Naive thymus-derived CD8-positive, alpha-beta T cell (primary cell): ENCODE data around the gene PAGR1. TPM values are rescaled to one million over a fixed set of nuclear protein-coding genes. Genes with fewer than 3 reads are reported as not detected.
"Not testable (repeated sequence)": the region's sequence is repeated elsewhere in the genome, so short reads cannot be mapped to it uniquely, and the experiment has no call there.

Source experiments
- ATAC-seq, 2 donors: fragments of 150-1000 bp; cut with Tn5 transposase in 1 of 2; sonication (Bioruptor Pico), chemical (Tn5 transposase) in 1 of 2; 1 replicate in 1 of 2; 2 replicates in 1 of 2; pipeline ENCODE4 v1.10.0; 2021; ENCODE audit warnings: mild to moderate bottlenecking in 2 of 2, moderate library complexity in 2 of 2
- POLR2A ChIA-PET: fragments of 350-600 bp; sonication (Branson Sonifier 250); formaldehyde crosslinking; loops from one replicate; lab custom pipeline; 2021; ENCODE audit warnings: antibody characterized with exemption; lab: Charles Lee
- DNase-seq, 10 donors: peaks; one replicate each; pipeline versions ENCODE4 v3.0.0 to v3.0.0-alpha.2; 2020 to 2022
- H3K27ac Mint-ChIP-seq, 10 donors: one replicate each; pipeline ENCODE4 v1.8.0; 2020 to 2022; ENCODE audit warnings: mild to moderate bottlenecking in 10 of 10, mixed read lengths in 10 of 10, moderate library complexity in 4 of 10, inconsistent platforms in 1 of 10
- H3K27me3 Mint-ChIP-seq, 5 donors: one replicate each; pipeline ENCODE4 v1.8.0; 2021 to 2022; ENCODE audit warnings: mixed read lengths in 5 of 5
- H3K36me3 Mint-ChIP-seq, 3 donors: one replicate each; pipeline ENCODE4 v1.8.0; 2020 to 2022; ENCODE audit warnings: mixed read lengths in 3 of 3, mild to moderate bottlenecking in 2 of 3, inconsistent platforms in 1 of 3
- H3K4me1 Mint-ChIP-seq, 4 donors: one replicate each; pipeline ENCODE4 v1.8.0; 2021 to 2022; ENCODE audit warnings: mixed read lengths in 4 of 4
- H3K4me3 Mint-ChIP-seq, 10 donors: one replicate each; pipeline ENCODE4 v1.8.0; 2020 to 2022; ENCODE audit warnings: mild to moderate bottlenecking in 10 of 10, mixed read lengths in 10 of 10, moderate library complexity in 6 of 10, inconsistent platforms in 1 of 10
- H3K9me3 Mint-ChIP-seq, 9 donors: one replicate each; pipeline ENCODE4 v1.8.0; 2020 to 2022; ENCODE audit warnings: mixed read lengths in 9 of 9, mild to moderate bottlenecking in 3 of 9, inconsistent platforms in 1 of 9, moderate library complexity in 1 of 9
- polyA plus RNA-seq, 3 donors: library from polyadenylated mRNA; unstranded; fragments of 300-500 nt; fragmentation: Illumina TruSeq; gene quantifications; one replicate each; pipeline ENCODE4 v1.2.3, GENCODE V29; 2021
- total RNA-seq, 8 experiments: library from RNA in 2 of 8; stranded (reverse) in 2 of 8; gene quantifications; one replicate each; pipeline ENCODE4 v1.2.3 and lab custom pipeline; 2021 to 2026

Gene PAGR1
- total and polyA plus RNA-seq, 5 experiments from 2014 or later, result 31.3 to 57.5 (median 51.4) TPM

DNA sequence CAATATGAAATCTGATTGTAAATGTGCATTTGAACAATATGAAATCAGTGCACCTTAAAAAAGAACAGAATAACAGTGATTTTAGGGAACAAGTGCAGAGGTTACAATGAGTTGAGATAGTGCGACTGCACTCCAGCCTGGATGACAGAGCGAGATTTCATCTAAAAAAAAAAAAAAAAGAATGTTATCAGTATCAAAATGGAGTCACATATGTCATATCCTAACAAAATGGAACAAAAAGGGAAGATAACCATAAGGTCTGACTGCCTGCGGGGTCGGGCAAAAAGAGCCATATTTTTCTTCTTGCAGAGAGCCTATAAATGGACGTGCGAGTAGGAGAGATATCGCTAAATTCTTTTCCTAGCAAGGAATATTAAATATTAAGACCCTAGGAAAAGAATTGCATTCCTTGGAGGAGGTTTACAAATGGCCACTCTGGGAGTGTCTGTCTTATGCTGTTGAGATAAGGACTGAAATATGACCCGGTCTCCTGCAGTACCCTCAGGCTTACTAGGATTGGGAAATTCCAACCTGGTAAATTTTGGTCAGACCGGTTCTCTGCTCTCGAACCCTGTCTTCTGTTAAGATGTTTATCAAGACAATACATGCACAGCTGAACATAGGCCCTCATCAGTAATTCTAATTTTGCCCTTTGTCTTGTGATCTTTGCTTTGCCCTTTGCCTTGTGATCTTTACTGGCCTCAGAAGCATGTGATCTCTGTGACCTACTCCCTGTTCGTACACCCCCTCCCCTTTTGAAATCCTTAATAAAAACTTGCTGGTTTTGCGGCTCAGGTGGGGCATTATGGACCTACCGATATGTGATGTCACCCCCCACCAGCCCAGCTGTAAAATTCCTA is 32.6 kb upstream of the PAGR1 start:
- not testable (repeated sequence) for DNase-seq, H3K36me3 Mint-ChIP-seq, H3K9me3 Mint-ChIP-seq, H3K27me3 Mint-ChIP-seq, H3K4me3 Mint-ChIP-seq, ATAC-seq
- Mint-ChIP-seq H3K27ac (peak overlapping the region in 7 of 10 donors; percentile 3 to 92 (median 63)), H3K4me1 (peaks cover 19 to 48% (median 26%) of the 10 kb centered on the region in 4 donors)
- POLR2A ChIA-PET, result interaction anchor here (1.2 to 10.2 kb wide), 4 partner anchors 38 to 81 kb away, joined by 3 to 223 read pairs (median 4); partner anchors contain the start of gene C16orf54

DNA sequence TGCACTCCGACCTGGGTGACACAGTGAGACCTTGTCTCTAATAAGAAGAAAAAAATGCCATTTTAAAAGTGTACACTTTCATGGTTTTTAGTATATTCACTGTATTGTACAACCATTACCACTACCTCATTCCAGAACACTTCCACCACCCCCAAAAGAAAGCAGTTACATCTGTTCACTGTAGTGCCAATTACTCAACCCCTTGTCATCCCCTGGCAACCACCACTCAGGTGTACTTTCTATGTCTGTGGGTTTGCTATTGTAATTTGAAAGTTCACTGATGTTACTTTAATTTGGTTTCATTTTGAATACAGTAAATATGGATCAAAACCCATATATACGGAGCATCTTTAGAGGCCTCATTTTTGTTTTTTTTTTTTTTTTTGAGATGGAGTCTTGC is 31.8 kb upstream of the PAGR1 start:
- POLR2A ChIA-PET, result interaction anchor here (0.6 to 10.2 kb wide), 9 partner anchors 20 to 246 kb away, joined by 3 to 223 read pairs (median 4); partner anchors contain the start of gene C16orf54
- H3K36me3 Mint-ChIP-seq, result no peaks in the 10 kb centered on the region
- ATAC-seq, result peak; percentile 65 to 79
- H3K9me3 Mint-ChIP-seq, result no peaks in the 10 kb centered on the region
- peak in 3 of 10 donors; percentile 29 to 48 (median 47) for DNase-seq
- peak overlapping the region in 5 of 10 donors; percentile 0 to 33 (median 7) for H3K4me3 Mint-ChIP-seq
- no peaks in the 10 kb centered on the region for H3K27me3 Mint-ChIP-seq
- H3K27ac Mint-ChIP-seq, result peak overlapping the region; percentile 14 to 92 (median 68)
- peaks cover 19 to 40% (median 30%) of the 10 kb centered on the region in 4 donors for H3K4me1 Mint-ChIP-seq

- POLR2A ChIA-PET, result interaction anchor here (0.7 to 10.2 kb wide), 18 partner anchors 17 to 245 kb away, joined by 3 to 223 read pairs (median 4); partner anchors contain the start of genes C16orf54, MAZ and PAGR1
- H3K27ac Mint-ChIP-seq, result peak overlapping the region; percentile 54 to 92 (median 82)
These were observed 31.0 kb upstream of the PAGR1 start for GRCh38 chr16:29784901-29785500.

DNA sequence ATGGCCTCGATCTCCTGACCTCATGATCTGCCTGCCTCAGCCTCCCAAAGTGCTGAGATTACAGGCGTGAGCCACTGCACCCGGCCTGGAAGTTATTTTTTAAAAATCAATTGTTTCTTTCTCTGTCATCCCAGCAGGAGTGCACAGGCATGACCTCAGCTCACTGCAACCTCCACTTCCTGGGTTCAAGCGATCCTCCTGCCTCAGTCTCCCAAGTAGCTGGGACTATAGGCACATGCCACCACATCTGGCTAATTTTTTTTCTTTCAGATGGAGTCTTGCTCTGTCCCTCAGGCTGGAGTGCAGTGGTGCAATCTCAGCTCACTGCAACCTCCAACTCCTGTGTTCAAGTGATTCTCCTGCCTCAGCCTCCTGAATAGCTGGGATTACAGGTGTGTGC is 28.8 kb upstream of the PAGR1 start:
- H3K27me3 Mint-ChIP-seq, H3K9me3 Mint-ChIP-seq, H3K36me3 Mint-ChIP-seq, H3K4me3 Mint-ChIP-seq, DNase-seq, ATAC-seq: not testable (repeated sequence)
- Mint-ChIP-seq H3K4me1 (peaks cover 22 to 48% (median 45%) of the 10 kb centered on the region in 4 donors), H3K27ac (peak overlapping the region in 2 of 10 donors; percentile 10 to 59)
- POLR2A ChIA-PET, result interaction anchor here (0.9 to 10.6 kb wide), 7 partner anchors 17 to 51 kb away, joined by 3 to 240 read pairs (median 18); partner anchors contain the start of genes C16orf54, MAZ and MVP

More at GRCh38 chr16:29784901-29785500, 31.0 kb upstream of the PAGR1 start:
- Mint-ChIP-seq H3K36me3 (no peaks in the 10 kb centered on the region), H3K9me3 (no peaks in the 10 kb centered on the region), H3K27me3 (no peaks in the 10 kb centered on the region), H3K4me1 (peaks cover 17 to 40% (median 32%) of the 10 kb centered on the region in 4 donors), H3K4me3 (peak overlapping the region; percentile 58 to 75 (median 72))
- ATAC-seq (peak; percentile 89 to 93), DNase-seq (peak; percentile 50 to 82 (median 64))

DNA sequence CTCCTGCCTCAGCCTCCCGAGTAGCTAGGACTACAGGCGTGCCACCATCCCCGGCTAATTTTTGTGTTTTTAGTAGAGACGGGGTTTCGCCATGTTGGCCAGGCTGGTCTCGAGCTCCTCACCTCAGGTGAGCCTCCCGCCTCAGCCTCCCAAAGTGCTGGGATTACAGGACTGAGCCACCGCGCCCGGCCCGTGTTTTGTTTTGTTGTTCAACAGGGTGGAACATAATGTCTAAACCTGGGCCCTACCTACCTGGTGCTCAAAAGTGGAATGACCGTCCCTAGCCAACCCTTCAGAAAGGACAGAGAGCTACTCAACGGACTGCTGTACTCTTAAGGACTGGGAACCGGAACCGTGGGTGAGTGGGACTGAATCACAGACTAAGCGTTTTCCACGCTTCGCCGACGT is 26.2 kb upstream of the PAGR1 start:
- no peak for DNase-seq
- Mint-ChIP-seq H3K4me3 (peak overlapping the region; percentile 95 to 99 (median 98)), H3K4me1 (peaks cover 27 to 59% (median 54%) of the 10 kb centered on the region in 4 donors), H3K9me3 (no peaks in the 10 kb centered on the region), H3K36me3 (peaks cover 0 to 3% (median 2%) of the 10 kb centered on the region in 3 donors), H3K27me3 (no peaks in the 10 kb centered on the region), H3K27ac (peak overlapping the region; percentile 98 to 99 (median 99))
- ATAC-seq, result no peak
- POLR2A ChIA-PET, result interaction anchor here (0.5 to 10.6 kb wide), 37 partner anchors 9 to 396 kb away, joined by 3 to 240 read pairs (median 5); partner anchors contain the start of genes ALDOA, C16orf54, CDIPT and INO80E

GRCh38 chr16:29790183-29790948 is 25.6 kb upstream of the PAGR1 start, which contains the start of gene KIF22:
KIF22 (plus strand) TSS chr16:29790751; CDS start chr16:29790760, 9 bp downstream.
- peaks cover 0 to 4% (median 3%) of the 10 kb centered on the region in 3 donors for H3K36me3 Mint-ChIP-seq
- ATAC-seq, result peak; percentile 92 to 94
- POLR2A ChIA-PET, result interaction anchor here (0.5 to 10.6 kb wide), 39 partner anchors 10 to 395 kb away, joined by 3 to 240 read pairs (median 5); partner anchors contain the start of genes ALDOA, C16orf54, CDIPT and INO80E
- peak within 1 kb of the TSS; percentile 95 to 99 (median 98) for H3K4me3 Mint-ChIP-seq
- H3K27ac Mint-ChIP-seq, result peak within 1 kb of the TSS; percentile 98 to 99 (median 99)
- H3K9me3 Mint-ChIP-seq, result no peaks in the 10 kb centered on the region
- peak; percentile 98 to 100 (median 100) for DNase-seq
- no peaks in the 10 kb centered on the region for H3K27me3 Mint-ChIP-seq
- peaks cover 22 to 58% (median 52%) of the 10 kb centered on the region in 4 donors for H3K4me1 Mint-ChIP-seq

DNA sequence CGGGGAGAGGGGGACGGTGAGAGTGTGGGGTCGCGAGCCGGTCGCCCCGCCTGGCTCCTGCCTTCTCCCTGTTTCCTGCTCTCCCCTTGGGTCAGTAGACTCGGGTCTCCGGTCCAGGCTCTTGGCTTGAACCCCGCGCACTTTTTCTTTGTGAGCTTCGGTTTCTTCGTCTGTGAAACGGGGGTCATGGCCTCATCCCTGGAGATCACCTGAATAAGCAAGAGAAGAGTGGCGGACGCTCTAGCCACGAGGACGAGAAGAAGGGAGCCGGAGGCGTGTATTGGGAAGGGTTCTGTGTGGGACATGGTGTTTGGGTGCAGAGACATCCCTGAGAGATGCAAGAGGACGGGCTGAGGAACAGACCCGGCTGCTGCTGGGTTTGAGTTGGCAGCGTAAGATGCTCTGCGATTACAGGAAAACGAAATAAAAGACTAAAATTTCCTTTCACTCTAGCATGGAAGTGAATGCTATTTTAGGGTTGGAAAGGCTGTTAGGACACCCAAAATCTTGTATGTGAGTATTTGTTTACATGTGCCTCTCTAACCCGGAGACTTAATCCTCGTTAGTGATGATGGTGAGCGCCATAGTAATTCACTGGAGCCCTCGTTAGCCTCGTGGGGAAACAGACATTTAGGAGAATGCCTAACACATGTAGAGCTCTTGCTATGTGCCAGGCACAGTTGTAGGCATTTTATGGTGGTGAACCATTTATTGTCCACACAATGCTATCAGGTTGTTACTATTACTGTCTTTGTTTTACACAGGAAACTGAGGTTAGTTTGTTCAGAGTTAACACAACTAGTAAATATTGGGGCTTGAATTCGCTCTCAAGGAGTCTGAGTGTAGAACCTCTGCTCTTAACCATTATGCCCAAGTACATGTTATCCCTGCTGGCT is 24.8 kb upstream of the PAGR1 start:
- Mint-ChIP-seq H3K4me3 (peak overlapping the region; percentile 95 to 99 (median 98)), H3K9me3 (no peaks in the 10 kb centered on the region), H3K27me3 (no peaks in the 10 kb centered on the region), H3K36me3 (peaks cover 0 to 8% (median 3%) of the 10 kb centered on the region in 3 donors), H3K27ac (peak overlapping the region; percentile 98 to 99 (median 99)), H3K4me1 (peaks cover 20 to 54% (median 48%) of the 10 kb centered on the region in 4 donors)
- ATAC-seq (peak; percentile 2 to 9), DNase-seq (no peak)
- POLR2A ChIA-PET, result interaction anchor here (0.9 to 10.6 kb wide), 30 partner anchors 11 to 395 kb away, joined by 3 to 240 read pairs (median 6); partner anchors contain the start of genes ALDOA, C16orf54, CDIPT and INO80E

GRCh38 chr16:29791845-29792807 is 23.8 kb upstream of the PAGR1 start:
- Mint-ChIP-seq H3K27ac (peak overlapping the region in 9 of 10 donors; percentile 98 to 99 (median 99)), H3K4me3 (peak overlapping the region; percentile 95 to 99 (median 98)), H3K36me3 (peaks cover 0 to 16% (median 3%) of the 10 kb centered on the region in 3 donors), H3K4me1 (peaks cover 20 to 54% (median 48%) of the 10 kb centered on the region in 4 donors), H3K9me3 (no peaks in the 10 kb centered on the region), H3K27me3 (no peaks in the 10 kb centered on the region)
- DNase-seq, result no peak
- ATAC-seq, result no peak
- POLR2A ChIA-PET, result interaction anchor here (0.6 to 10.6 kb wide), 9 partner anchors 12 to 91 kb away, joined by 3 to 240 read pairs (median 29); partner anchors contain the start of genes C16orf54, MAZ, PAGR1 and PRRT2

GRCh38 chr16:29793153-29793552 is 22.8 kb upstream of the PAGR1 start:
- ATAC-seq, H3K9me3 Mint-ChIP-seq, DNase-seq, H3K27me3 Mint-ChIP-seq: not testable (repeated sequence)
- peak overlapping the region in 3 of 10 donors; percentile 24 to 56 (median 39) for H3K27ac Mint-ChIP-seq
- H3K4me1 Mint-ChIP-seq, result peaks cover 22 to 53% (median 48%) of the 10 kb centered on the region in 4 donors
- H3K36me3 Mint-ChIP-seq, result peaks cover 5 to 24% (median 8%) of the 10 kb centered on the region in 3 donors
- POLR2A ChIA-PET, result interaction anchor here (1.5 to 10.6 kb wide), 3 partner anchors 11 to 92 kb away, joined by 3 to 240 read pairs (median 98); partner anchors contain the start of gene MAZ
- peak overlapping the region in 1 of 10 donors; percentile 97 for H3K4me3 Mint-ChIP-seq
